ENCODE measurements around the gene BCAR1.
A peak's percentile ranks its signal among the peaks of the same experiment; 100 is the strongest.

BCAR1 gene

GRCh38 chr16:75189638-75190245 is 61.7 kb downstream of the BCAR1 start:
- no peak for TF ChIP-seq JUND (IDR thresholded peaks at IDR 0.05; ENCODE audit: low read depth)
- in situ Hi-C loops (cut with HindIII; ENCODE audit: low pct_unique_long_range_greater_than_20kb, low sequenced_read_pairs) = no loop called here
- DNase-seq (ENCODE audit: low read depth in 1 of 2, low spot score in 1 of 2) = no peak

GRCh38 chr16:75188832-75189477 is 62.5 kb downstream of the BCAR1 start:
- in situ Hi-C loops (cut with HindIII; ENCODE audit: low pct_unique_long_range_greater_than_20kb, low sequenced_read_pairs) = no loop called here
- TF ChIP-seq JUND (IDR thresholded peaks at IDR 0.05; ENCODE audit: low read depth) = no peak

GRCh38 chr16:75181630-75182029 is 69.8 kb downstream of the BCAR1 start:
- TF ChIP-seq JUND (IDR thresholded peaks at IDR 0.05; ENCODE audit: low read depth) = no peak
- in situ Hi-C loops (cut with HindIII; ENCODE audit: low pct_unique_long_range_greater_than_20kb, low sequenced_read_pairs) = no loop called here

More at GRCh38 chr16:75188832-75189477, 62.5 kb downstream of the BCAR1 start:
- DNase-seq (ENCODE audit: low read depth in 1 of 2, low spot score in 1 of 2) = peak; percentile 69 to 86

GRCh38 chr16:75179208-75179607 is 72.2 kb downstream of the BCAR1 start:
- no peak for DNase-seq (ENCODE audit: low read depth in 1 of 2, low spot score in 1 of 2)
- in situ Hi-C loops (cut with HindIII; ENCODE audit: low pct_unique_long_range_greater_than_20kb, low sequenced_read_pairs) = no loop called here
- no peak for TF ChIP-seq JUND (IDR thresholded peaks at IDR 0.05; ENCODE audit: low read depth)

More at GRCh38 chr16:75181630-75182029, 69.8 kb downstream of the BCAR1 start:
- DNase-seq (ENCODE audit: low read depth in 1 of 2, low spot score in 1 of 2) = no peak

All from T47D (cell line).